Muscle of arm (tissue), 12 donors: ENCODE measurements around the gene CLASP1. TPM values are rescaled to one million over a fixed set of nuclear protein-coding genes. Genes with fewer than 3 reads are reported as not detected.
"Not testable (repeated sequence)": the region's sequence is repeated elsewhere in the genome, so short reads cannot be mapped to it uniquely, and the experiment has no call there.

Experiments
- DNase-seq: peaks from one replicate; pipeline ENCODE4 v3.0.0-alpha.2; 2013
- polyA plus RNA-seq, 12 donors: library from polyadenylated mRNA; unstranded; fragments of 120-200 nt; gene quantifications; one replicate each; pipeline ENCODE4 v1.2.1, GENCODE V29; 2013; ENCODE audit not compliant: insufficient read length in 12 of 12

CLASP1 gene
- polyA plus RNA-seq, 12 donors: 41.5 to 86.0 (median 58.7) TPM

DNA sequence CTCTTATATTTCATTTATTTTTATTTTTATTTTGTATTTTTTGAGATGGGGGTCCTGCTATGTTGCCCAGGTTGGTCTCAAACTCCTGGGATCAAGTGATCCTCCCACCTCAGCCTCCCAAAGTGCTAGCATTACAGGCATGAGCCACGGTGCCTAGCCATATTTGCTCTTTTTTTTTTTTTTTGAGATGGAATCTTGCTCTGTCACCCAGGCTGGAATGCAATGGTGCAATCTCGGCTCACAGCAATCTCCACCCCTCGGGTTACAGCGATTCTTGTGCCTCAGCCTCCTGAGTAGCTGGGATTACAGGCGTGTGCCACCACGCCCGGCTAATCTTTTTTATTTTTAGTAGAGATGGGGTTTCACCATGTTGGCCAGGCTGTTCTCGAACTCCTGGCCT lies 317.9 kb downstream of the CLASP1 start:
- DNase-seq: not testable (repeated sequence)

DNA sequence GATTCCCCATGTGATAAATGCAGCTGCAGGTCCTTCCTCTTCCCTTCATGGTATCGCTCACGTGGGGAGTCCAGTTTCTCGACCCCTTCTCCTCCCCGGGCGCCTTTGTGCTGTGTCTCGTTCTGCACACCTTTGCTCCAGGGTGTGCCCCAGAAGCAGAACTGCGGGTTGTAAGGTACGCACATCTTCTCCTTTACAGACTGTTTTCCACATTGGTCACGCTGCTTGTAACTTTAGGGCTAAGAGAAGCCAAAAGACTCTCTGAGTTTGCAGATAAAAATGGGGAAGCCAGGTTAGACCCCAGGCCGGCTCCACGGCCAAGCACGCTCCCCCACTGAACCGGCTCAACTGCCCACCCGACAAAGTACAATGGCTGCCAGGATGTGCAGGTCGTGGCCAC lies 318.3 kb downstream of the CLASP1 start:
- DNase-seq: no peak

DNA sequence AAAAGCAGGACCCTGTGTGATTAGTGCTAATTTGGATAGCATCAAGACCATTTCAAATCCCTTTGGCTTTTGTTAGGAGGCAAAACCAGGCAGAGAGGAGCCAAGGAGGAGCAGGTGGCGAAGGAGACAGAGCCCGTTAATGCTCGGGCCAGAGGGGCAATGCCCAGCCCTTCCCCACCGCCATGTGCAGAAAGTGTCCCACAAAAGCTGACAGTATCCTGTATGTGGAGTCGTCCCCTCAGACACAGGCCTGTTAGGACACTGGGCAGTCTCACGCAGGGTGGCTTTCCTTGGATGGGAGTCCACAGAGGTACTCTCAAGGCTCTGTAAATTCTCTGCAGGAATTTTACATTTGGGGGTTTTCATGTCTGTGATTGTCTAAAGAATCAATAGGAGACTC lies 319.5 kb downstream of the CLASP1 start:
- no peak for DNase-seq

DNA sequence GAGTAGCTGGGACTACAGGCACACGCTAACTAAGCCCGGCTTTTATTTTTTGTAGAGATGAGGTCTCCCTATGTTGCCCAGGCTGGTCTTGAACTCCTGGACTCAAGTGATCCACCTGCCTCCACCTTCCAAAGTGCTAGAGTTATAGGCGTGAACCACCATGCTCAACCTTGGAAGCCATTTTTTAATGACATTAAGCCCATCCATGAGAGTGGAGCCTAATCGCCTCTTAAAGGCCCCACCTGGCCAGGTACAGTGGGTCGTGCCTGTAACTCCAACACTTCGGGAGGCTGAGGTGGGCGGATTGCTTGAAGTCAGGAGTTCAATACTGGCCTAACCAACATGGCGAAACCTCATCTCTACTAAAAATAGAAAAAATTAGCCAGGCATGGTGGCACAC lies 322.6 kb downstream of the CLASP1 start:
- no peak for DNase-seq

DNA sequence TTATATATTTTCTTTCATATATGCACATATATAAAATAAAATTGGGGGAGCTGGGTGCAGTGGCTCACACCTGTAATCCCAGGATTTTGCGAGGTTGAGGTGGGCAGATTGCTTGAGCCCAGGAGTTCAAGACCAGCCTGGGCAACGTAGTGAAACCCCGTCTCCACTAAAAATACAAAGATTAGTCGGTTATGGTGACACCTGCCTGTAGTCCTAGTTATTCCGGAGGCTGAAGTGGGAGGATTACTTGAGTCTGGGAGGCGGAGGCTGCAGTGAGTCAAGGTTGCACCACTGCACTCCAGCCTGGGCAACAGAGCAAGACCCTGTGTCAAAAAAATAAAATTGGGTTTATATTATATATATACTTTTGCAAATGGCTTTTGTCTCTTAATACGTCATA lies 324.7 kb downstream of the CLASP1 start:
- DNase-seq: no peak

DNA sequence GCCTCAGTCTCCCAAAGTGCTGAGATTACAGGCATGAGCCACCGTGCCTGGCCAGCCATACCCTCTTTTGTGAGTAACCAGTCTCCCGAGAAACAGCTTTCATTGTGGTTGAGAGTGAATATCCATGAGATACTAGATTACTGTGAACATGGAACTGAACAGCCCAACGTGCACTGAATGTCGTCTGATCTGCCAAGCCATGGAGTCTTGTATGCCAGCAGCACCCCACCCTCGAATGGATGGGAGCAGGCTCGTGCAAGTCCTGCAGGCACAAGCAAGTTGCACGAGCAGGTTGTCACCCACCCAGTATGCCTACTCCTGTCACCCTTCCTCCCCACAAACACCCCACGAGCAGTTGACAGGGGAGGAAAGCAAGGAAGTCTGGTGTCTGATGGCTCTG lies 327.8 kb downstream of the CLASP1 start:
- DNase-seq: no peak

DNA sequence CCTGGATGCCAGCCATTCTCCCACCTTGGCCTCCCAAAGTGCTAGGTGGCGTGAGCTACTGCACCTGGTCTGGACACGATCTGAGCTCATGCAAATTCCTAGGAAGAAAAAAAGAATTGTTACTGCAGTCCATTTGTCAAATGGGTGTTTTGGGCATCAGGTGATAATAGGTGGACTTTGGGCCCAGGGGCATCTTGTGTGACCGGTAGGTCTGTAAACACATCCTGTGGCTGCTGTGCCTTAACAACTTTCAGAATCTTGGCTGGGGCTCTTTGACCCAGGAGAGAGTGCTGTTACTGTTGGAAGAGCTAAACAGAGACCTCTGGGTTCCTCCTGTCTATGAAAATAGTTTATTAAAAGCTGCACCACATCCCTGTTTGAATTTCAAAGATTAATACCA lies 329.3 kb downstream of the CLASP1 start:
- DNase-seq: no peak

DNA sequence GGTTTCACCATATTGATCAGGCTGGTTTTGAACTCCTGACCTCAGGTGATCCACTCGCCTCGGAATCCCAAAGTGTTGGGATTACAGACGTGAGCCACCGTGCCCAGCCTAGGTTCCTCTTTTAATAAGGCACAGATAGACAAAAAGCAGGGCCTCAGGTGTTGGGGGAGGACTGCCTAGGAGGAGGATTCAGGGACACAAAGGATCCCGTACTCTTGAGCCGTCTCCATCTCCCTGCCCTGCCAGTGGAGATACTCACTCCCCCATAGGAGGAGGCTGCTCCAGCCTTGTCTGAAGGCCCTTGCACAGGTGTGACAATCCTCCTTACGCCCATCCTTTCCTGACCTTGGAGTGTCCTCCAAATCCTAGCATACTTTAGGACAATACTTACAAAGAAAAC lies 332.3 kb downstream of the CLASP1 start:
- DNase-seq: no peak

DNA sequence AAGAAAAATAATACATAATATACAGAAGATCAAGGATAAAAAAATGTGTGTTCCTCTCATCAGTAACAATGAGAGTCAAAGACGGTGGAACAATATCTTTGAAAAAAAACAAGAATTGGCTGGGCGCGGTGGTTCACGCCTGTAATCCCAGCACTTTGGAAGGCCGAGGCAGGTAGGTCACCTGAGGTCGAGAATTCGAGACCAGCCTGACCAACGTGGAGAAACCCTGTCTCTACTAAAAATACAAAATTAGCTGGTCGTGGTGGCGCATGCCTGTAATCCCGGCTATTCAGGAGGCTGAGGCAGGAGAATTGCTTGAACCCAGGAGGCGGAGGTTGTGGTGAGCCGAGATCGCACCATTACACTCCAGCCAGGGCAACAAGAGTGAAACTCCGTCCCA lies 335.6 kb downstream of the CLASP1 start:
- not testable (repeated sequence) for DNase-seq

DNA sequence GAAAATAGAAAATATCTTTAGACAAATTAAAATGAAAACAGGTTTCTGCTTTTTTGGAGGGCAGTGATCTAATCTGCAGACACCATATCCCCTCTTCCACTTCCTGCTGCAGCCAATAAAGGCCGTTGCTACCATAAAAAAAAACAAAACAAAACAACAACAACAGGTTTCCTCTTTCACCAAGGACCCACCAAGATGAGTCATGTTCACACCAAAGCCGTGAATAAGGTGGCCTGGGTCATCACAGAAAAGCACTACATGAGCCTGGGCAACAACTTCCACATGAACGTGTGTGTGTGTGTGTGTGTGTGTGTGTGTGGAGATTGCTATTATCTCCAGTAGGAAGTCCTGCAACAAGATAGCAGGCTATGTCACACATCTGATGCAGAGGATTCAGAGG lies 339.5 kb downstream of the CLASP1 start:
- DNase-seq: no peak

DNA sequence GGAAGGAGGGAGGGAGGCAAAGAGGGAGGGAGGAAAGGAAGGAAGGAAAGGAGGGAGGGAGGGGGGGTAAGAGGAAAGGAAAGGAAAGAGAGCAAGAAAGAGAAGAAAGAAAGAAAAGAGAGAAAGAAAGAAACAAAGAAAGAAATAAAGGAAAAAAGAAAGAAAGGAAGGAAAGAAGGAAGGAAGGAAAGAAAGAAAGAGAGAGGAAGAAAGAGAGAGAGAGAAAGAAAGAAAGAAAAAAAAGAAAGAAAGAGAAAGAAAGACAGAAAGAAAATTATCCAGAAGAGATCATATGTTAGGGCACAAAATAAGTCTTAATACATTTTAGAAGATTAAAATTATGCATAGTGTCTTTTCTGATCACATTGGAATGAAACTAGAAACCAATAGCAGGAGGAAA lies 339.9 kb downstream of the CLASP1 start:
- no peak for DNase-seq

DNA sequence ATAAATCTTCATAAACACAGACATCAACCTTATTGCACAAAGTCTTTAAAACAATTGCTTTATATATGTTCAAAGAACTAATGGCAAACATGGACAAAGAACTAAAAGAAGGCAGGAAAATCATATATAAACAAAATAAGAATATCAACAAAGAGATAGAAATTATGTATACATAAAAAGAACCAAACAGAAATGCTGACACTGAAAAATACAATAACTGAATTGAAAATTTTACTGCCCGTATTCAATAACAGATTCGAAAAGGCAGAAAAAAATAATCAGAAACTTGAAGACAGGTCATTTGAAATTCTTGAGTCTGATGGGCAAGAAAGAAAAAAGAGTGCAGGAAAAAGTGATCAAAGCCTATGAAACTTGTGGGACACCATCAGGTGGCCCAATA lies 342.2 kb downstream of the CLASP1 start:
- no peak for DNase-seq

DNA sequence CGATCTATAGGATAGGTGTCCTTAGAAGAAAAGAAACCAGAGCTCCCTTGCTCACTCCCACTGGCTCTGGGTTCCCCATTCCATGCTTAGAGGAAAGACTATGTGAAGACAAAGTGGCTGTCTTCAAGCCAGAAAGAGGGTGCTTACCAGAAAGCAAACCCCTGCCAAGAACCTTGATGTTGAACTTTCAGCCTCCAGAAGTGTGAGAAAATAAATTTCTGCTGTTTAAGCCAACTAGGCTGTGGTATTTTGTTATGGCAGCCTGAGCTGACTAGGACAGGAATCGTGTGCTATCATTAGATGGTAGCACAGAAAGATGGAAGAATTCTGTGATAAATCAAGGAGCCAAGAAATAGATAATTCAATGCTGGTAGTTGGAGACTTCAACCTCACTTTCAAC lies 344.3 kb downstream of the CLASP1 start:
- no peak for DNase-seq

DNA sequence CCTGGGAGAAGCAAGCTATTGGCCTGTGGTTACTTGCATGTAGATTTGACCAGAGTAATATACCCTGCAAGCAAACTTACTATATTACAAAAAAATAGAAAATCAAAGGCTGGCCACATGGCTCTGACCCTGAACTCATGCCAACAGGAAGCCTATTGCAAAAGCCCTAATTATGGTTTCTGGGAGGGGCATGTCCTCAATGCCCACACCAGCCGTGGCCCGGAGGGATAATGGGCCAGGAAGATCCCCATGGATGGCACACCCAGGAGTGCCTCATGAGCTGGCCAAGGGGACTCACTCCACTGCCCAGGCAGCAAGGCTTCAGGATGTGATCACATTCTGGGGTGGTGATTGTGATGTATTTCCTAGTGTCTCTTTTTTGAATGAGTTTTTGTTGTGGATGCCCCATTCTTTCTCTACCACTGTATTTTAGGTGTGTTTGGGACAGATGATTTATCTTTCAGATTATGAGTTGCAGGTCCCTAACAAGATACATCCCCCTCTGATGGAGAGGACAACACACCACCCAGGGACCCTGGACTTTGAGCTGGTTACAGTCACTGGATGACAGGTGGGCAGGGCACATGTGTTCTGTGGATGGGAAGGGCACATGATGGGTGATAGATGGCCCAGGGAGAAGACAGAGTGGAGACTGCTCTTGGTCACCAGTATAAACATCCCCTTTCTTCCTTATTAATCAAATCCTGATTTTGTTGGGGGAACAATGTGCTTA lies 345.6 kb downstream of the CLASP1 start:
- no peak for DNase-seq

DNA sequence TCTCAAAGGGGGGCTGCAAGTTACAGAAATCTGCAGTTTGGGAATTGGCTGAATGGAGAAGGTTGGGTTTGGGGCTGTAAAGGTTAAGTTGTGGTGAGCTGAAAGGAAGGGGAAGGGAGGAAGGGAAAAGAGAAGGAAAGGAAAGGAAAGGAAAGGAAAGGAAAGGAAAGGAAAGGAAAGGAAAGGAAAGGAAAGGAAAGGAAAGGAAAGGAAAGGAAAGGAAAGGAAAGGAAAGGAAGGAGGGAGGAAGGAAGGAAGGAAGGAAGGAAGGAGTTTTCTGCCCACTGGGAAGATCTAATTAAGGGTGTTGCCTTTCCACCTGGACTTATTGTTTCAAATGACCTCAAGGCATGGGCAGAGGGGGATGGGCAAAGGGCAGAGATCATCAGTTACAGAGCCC lies 348.1 kb downstream of the CLASP1 start:
- not testable (repeated sequence) for DNase-seq

DNA sequence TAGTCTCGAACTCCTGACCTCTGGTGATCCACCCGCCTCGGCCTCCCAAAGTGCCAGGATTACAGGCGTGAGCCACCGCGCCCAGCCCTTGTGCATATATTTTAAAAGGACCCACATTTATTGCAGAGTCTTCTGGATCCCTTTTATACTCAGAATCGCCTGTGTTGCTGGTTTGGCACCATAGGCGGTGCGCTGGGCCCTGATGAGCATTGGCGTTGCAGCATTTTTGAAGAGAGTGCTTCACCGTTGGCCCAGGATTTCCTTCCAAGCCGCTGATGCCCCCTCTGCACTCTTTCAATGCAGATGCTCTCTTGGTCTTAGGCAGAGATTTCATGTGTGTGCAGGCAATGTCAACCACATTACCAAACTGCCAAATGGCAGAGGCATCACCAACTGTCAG lies 350.8 kb downstream of the CLASP1 start:
- no peak for DNase-seq

DNA sequence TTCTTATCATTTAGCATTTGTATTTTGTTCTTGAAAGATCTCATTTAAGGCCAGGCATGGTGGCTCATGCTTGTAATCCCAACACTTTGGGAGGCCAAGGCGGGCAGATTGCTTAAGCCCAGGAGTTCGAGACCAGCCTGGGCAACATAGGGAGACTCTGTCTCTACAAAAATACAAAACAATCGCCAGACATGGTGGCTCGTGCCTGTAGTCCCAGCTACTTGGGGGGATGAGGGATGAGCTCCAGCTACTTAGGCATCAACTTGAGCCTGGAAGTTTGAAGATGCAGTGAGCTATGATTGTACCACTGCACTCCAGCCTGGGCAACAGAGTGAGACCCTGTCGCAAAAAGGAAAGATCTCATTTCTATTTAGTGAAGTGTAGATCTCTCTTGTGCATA lies 351.4 kb downstream of the CLASP1 start:
- DNase-seq: not testable (repeated sequence)

DNA sequence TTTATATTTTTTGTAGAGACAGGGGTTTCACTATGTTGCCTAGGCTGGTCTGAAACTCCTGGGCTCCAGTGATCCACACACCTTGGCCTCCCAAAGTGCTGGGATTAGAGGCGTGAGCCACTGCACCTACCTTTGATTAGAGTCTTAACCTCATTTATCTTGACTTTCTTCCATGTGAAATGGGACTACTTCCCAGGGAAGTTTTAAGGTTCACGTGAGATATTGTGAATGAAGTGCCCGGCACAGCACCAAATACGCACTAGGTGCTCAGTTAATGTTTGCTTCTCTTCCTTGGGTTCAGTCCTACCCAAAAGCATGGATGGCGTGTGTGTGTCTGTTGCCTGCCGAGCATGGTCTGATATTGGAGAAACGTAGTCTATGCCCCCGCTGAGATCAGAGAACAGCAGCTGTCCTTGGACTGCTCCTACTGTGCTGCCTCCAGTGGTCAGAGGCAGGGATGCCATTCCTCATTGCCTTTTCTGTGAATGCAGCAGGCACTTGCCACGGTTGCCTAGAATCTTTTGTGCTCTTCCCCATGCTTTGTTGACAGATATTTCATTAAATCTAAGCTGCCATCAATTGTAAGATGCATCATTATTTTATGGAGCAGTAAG lies 351.9 kb downstream of the CLASP1 start:
- no peak for DNase-seq

DNA sequence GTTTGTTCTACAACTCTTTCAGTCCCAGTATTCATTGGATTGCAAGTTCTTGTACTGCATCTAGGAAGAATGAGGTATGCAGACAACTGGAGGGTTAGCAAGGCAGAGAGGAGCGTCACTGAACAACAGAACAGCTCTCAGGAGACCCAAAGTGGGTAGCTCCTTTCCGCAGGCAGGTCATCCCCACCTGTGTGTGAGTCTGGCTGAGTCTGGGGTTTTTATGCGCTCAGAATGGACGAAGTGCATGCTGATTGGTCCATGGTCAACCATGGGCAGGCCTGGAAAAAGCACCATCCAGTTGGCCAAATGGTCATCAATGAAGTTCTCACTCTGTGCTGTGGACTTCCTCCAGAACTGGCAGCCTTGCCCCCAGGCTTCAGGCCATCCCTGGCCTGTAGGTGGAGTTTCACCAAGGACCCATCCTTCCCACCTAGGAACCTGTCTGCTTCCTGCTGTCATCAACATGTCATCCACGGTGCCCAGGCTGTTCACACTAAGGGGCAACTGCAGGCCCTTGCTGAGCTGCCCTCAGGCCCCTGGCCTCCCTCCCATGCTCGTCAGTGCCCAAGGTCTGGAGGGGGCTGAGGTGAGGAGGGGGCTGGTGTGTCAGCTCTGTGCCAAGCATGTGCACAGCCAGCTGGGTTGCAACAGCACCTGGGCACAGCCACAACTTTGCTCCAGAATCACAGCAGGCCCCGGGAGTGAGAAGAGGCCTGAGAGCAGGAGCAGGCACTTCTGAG lies 353.2 kb downstream of the CLASP1 start:
- DNase-seq: no peak

DNA sequence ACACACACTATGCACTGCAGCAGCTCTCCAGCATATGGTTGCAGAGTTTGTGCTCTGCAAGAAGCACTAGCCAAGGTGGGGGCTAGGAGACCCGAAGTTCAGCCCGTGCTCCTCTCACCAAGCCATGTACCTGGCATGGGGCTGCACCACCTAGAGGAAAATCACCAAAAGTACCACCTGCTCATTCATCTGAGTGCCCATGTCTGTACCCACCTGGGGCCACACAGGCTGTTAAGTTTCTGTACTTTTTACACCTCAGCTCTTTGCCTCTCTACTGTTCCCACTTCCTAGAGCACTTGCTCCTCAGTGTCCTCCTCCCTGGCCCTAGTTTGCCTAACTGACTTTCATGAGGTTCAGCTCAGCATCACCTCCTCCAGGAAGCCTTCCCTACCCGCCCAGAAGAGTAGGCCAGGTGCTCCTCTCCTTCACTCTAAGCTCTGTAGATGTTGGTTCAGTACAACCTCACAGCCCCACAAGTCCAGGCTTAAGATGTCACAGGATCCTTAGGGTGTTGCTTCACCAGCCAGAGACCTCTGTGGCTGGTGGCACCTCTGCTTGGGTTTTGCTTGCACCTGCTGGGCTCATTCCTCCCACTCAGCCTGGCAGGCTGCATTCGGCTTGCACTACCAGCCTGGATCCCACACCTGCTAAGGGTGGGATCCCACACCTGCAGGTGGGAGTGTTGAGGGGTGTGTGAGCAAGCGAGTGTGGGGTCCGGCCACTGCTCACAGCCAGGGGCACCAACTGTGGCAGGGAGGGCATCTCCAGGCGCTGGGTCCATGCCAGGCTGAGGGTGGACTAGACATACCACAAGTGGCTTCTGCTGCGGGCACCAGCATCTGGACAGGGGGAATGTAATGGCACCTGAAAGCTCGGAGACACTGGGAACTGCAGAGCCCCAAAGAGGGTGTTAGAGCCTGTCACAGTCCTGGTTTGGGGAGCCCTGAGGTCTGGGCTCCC lies 354.1 kb downstream of the CLASP1 start:
- DNase-seq: no peak

DNA sequence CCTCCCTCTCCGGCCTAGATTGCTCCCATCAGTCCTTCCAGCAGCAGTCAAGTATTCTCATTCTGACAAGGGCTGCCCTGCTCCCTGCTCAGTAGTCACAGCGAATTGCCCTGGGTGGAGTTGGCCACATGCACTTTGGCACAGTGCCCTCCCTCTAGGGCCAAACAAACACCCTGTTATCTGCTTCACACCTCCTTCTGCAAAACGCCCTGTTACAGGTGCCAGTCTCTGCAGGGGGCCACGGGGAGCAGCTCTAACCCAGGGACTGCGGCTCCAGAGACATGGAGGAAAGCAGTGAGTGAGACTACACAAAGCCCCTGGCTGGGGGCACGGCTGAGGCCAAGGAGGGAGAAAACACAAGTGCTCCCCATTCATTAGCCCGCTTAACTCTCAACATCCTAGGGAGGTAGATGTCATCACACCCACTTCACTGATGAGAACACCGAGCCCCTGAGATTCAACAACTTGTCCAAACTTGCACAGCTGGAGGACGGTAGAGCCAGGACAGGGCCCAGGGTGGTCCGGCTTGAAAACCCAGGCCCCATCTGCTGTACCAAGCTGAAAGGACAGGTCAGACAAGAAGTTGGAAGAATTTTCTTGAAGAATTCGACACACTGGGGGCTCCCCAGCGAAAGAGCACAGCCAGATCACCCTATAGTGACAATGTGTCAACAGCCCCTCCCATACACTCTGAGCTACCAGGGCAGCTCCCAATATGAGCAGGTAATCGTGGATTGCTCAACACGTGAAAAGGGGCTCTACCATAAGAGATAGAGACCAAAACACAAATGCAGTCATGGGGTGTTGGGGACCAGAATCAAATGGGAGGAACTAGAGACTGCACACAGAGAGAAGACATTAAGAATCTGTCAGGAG lies 355.6 kb downstream of the CLASP1 start:
- DNase-seq: no peak
